OCI-LY7 (cell line): ENCODE data around the gene TNNT1.

ENCODE experiments used
- EZH2phosphoT487 ChIP-seq: fragments of 200-600 bp; sonication (generic); IDR thresholded peaks from 2 replicates; pipeline ENCODE4 v1.6.1; 2018; ENCODE audit warnings: low read depth, borderline replicate concordance, mild to moderate bottlenecking, mixed run types, antibody characterized with exemption, low read length, moderate library complexity, mixed read lengths
- TF ChIP-seq, protein P1 (sequence below): fragments of 200-600 bp; sonication (generic); conservative IDR thresholded peaks from 2 replicates; pipeline ENCODE4 v1.5.1; 2014; ENCODE audit warnings: mild to moderate bottlenecking, antibody characterized with exemption, low read length, moderate library complexity, mixed read lengths

DNA sequence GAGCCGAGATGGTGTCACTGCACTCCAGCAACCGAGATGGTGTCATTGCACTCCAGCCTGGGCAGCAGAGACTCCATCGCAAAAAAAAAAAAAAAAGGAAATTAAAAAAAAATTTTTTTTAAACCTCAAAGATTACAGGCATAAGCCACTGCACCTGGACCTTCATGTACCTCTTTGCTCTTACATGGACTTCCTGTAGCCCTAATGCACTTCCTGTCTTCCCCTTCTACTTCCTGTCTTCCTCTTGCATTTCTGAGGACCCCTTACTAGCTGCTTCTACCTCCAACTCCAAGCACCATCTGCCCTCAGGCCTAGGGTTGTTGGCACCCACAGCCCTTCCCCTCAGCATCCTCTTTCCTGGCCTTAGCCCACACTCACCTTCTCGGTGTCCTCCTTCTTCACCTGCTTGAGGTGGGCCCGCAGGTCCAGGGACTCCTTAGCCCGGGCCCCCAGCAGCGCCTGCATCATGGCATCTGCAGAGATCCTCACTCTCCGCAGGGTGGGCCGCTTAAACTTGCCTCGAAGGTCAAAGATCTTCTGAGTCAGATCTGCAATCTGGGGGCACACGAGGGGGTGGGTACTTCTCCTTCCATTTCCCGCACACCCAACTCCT lies 4.8 kb upstream of the TNNT1 start:
- TF ChIP-seq, protein P1, sequence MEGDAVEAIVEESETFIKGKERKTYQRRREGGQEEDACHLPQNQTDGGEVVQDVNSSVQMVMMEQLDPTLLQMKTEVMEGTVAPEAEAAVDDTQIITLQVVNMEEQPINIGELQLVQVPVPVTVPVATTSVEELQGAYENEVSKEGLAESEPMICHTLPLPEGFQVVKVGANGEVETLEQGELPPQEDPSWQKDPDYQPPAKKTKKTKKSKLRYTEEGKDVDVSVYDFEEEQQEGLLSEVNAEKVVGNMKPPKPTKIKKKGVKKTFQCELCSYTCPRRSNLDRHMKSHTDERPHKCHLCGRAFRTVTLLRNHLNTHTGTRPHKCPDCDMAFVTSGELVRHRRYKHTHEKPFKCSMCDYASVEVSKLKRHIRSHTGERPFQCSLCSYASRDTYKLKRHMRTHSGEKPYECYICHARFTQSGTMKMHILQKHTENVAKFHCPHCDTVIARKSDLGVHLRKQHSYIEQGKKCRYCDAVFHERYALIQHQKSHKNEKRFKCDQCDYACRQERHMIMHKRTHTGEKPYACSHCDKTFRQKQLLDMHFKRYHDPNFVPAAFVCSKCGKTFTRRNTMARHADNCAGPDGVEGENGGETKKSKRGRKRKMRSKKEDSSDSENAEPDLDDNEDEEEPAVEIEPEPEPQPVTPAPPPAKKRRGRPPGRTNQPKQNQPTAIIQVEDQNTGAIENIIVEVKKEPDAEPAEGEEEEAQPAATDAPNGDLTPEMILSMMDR: no peak
- TF ChIP-seq EZH2phosphoT487: no peak
